Mucosa of rectum (tissue), 2 donors: ENCODE data around the gene PNMA1.

Experiments used
- H3K27ac ChIP-seq, 2 donors: one replicate each; pipeline ENCODE4 v1.7.0; 2013; ENCODE audit warnings: inconsistent platforms in 2 of 2, low read depth in 2 of 2, low read length in 2 of 2
- H3K27me3 ChIP-seq, 2 donors: one replicate each; pipeline ENCODE4 v1.7.0; 2013; ENCODE audit warnings: low read length in 2 of 2; ENCODE audit not compliant: control insufficient read depth in 2 of 2, insufficient read depth in 2 of 2
- H3K36me3 ChIP-seq, 2 donors: one replicate each; pipeline ENCODE4 v1.7.0; 2013; ENCODE audit warnings: low read length in 2 of 2; ENCODE audit not compliant: control insufficient read depth in 2 of 2, insufficient read depth in 2 of 2
- H3K4me1 ChIP-seq, 2 donors: one replicate each; pipeline ENCODE4 v1.7.0; 2013; ENCODE audit warnings: low read length in 2 of 2, mild to moderate bottlenecking in 1 of 2; ENCODE audit not compliant: control insufficient read depth in 2 of 2, insufficient read depth in 2 of 2
- H3K4me3 ChIP-seq, 2 donors: one replicate each; pipeline ENCODE4 v1.7.0; 2013; ENCODE audit warnings: low read length in 2 of 2
- H3K9ac ChIP-seq, 2 donors: one replicate each; pipeline ENCODE4 v1.7.0; 2013; ENCODE audit warnings: low read length in 2 of 2, low read depth in 1 of 2, mild to moderate bottlenecking in 1 of 2
- H3K9me3 ChIP-seq, 2 donors: one replicate each; pipeline ENCODE4 v1.7.0; 2013; ENCODE audit warnings: low read length in 2 of 2; ENCODE audit not compliant: control insufficient read depth in 2 of 2
- donor health status: healthy.
- donor health status: Normal muscosa, but diverticular disease.

PNMA1 gene

GRCh38 chr14:73723406-73723796, 9.2 kb upstream of the PNMA1 start:
- H3K36me3 ChIP-seq, result peaks cover 78 to 84% of the 10 kb centered on the region in 2 donors
- no peak overlapping the region for H3K9ac ChIP-seq
- peak overlapping the region; percentile 50 to 71 for H3K27ac ChIP-seq
- H3K4me1 ChIP-seq, result peaks cover 14 to 25% of the 10 kb centered on the region in 2 donors
- H3K9me3 ChIP-seq, result no peaks in the 10 kb centered on the region
- H3K27me3 ChIP-seq, result no peaks in the 10 kb centered on the region
- no peak overlapping the region for H3K4me3 ChIP-seq

- H3K27me3 ChIP-seq, result no peaks in the 10 kb centered on the region
- no peak overlapping the region for H3K27ac ChIP-seq
- H3K4me3 ChIP-seq, result no peak overlapping the region
- H3K9me3 ChIP-seq, result no peaks in the 10 kb centered on the region
- peaks cover 11 to 20% of the 10 kb centered on the region in 2 donors for H3K4me1 ChIP-seq
- no peak overlapping the region for H3K9ac ChIP-seq
- peaks cover 82 to 89% of the 10 kb centered on the region in 2 donors for H3K36me3 ChIP-seq
These were observed 8.4 kb upstream of the PNMA1 start for GRCh38 chr14:73722581-73722980.

- no peak overlapping the region for H3K4me3 ChIP-seq
- peak overlapping the region in 1 of 2 donors; percentile 5 for H3K27ac ChIP-seq
- peaks cover 72 to 84% of the 10 kb centered on the region in 2 donors for H3K36me3 ChIP-seq
- peaks cover 7 to 12% of the 10 kb centered on the region in 2 donors for H3K4me1 ChIP-seq
- no peaks in the 10 kb centered on the region for H3K9me3 ChIP-seq
- no peak overlapping the region for H3K9ac ChIP-seq
- H3K27me3 ChIP-seq, result no peaks in the 10 kb centered on the region
These were observed 7.1 kb upstream of the PNMA1 start for GRCh38 chr14:73721101-73721821.

- peaks cover 4 to 10% of the 10 kb centered on the region in 2 donors for H3K4me1 ChIP-seq
- no peak overlapping the region for H3K9ac ChIP-seq
- peaks cover 72 to 83% of the 10 kb centered on the region in 2 donors for H3K36me3 ChIP-seq
- H3K4me3 ChIP-seq, result no peak overlapping the region
- no peaks in the 10 kb centered on the region for H3K27me3 ChIP-seq
- no peak overlapping the region for H3K27ac ChIP-seq
- no peaks in the 10 kb centered on the region for H3K9me3 ChIP-seq
These were observed 6.5 kb upstream of the PNMA1 start for GRCh38 chr14:73720636-73721035.

- peaks cover 67 to 79% of the 10 kb centered on the region in 2 donors for H3K36me3 ChIP-seq
These were observed 5.6 kb upstream of the PNMA1 start for GRCh38 chr14:73719791-73720190.

GRCh38 chr14:73719361-73719760, 5.2 kb upstream of the PNMA1 start:
- Histone ChIP-seq H3K9ac (no peak overlapping the region), H3K36me3 (peaks cover 63 to 75% of the 10 kb centered on the region in 2 donors), H3K9me3 (no peaks in the 10 kb centered on the region), H3K27me3 (no peaks in the 10 kb centered on the region), H3K4me1 (peaks cover 5 to 8% of the 10 kb centered on the region in 2 donors), H3K27ac (peak overlapping the region in 1 of 2 donors; percentile 13), H3K4me3 (no peak overlapping the region)

More at GRCh38 chr14:73719791-73720190, 5.6 kb upstream of the PNMA1 start:
- Histone ChIP-seq H3K4me3 (no peak overlapping the region), H3K27me3 (no peaks in the 10 kb centered on the region), H3K4me1 (peaks cover 3 to 9% of the 10 kb centered on the region in 2 donors), H3K9ac (no peak overlapping the region), H3K9me3 (no peaks in the 10 kb centered on the region), H3K27ac (no peak overlapping the region)

GRCh38 chr14:73718418-73719251, 4.5 kb upstream of the PNMA1 start:
- Histone ChIP-seq H3K27me3 (no peaks in the 10 kb centered on the region), H3K9ac (no peak overlapping the region), H3K9me3 (no peaks in the 10 kb centered on the region), H3K4me3 (no peak overlapping the region), H3K36me3 (peaks cover 57 to 68% of the 10 kb centered on the region in 2 donors), H3K27ac (peak overlapping the region; percentile 43 to 65), H3K4me1 (peaks cover 5 to 8% of the 10 kb centered on the region in 2 donors)

- peaks cover 51 to 60% of the 10 kb centered on the region in 2 donors for H3K36me3 ChIP-seq
- peak overlapping the region; percentile 43 to 65 for H3K27ac ChIP-seq
- no peak overlapping the region for H3K4me3 ChIP-seq
- H3K4me1 ChIP-seq, result peaks cover 9 to 12% of the 10 kb centered on the region in 2 donors
- no peak overlapping the region for H3K9ac ChIP-seq
- H3K9me3 ChIP-seq, result no peaks in the 10 kb centered on the region
- no peaks in the 10 kb centered on the region for H3K27me3 ChIP-seq
These were observed 3.7 kb upstream of the PNMA1 start for GRCh38 chr14:73717711-73718417.

GRCh38 chr14:73717266-73717665, 3.1 kb upstream of the PNMA1 start:
- Histone ChIP-seq H3K4me3 (no peak overlapping the region), H3K27ac (peak overlapping the region in 1 of 2 donors; percentile 5), H3K36me3 (peaks cover 45 to 54% of the 10 kb centered on the region in 2 donors), H3K4me1 (peaks cover 12% of the 10 kb centered on the region in 2 donors), H3K9me3 (no peaks in the 10 kb centered on the region), H3K9ac (no peak overlapping the region), H3K27me3 (no peaks in the 10 kb centered on the region)
